Measurements from ENCODE around the gene PIBF1.

DNA sequence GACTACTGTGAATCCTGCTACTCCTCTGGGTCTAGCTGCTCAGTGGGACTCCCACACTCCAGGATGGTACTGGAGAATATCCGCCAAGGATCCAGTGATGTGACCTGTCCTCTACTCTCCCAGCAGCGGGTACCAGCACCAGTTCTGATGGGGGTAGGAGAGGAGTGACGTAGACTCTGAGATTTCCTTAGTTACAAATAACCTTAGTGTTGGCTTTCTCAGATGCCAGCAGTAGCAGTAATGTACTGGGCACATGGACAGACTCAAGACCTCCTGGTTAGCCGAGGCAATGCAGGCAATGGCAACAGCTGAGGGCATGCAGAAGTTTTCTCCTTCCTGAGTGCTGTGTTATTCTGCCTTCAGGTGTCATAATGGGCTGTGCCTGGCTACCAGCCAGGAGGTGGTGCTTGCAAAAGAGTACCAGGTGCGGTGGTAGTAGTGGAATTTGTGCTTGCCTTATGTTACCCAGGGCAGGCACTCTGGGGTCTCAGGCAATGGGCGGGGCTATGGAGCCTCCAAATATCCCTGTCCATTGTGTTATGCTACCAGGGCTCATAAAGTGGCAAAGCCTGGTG lies 171.5 kb downstream of the PIBF1 start:
- no peak for TF ChIP-seq SOX15 (CRISPR knock-in tag; IDR thresholded peaks at IDR 0.05)
- no peak for TF ChIP-seq ZNF232 (CRISPR knock-in tag; IDR thresholded peaks at IDR 0.05)

Data from WTC11 (cell line).